Measurements from ENCODE around the gene IFT172. TPM values are rescaled to one million over a fixed set of nuclear protein-coding genes. Genes with fewer than 3 reads are reported as not detected.
"Not testable (repeated sequence)": the region's sequence is repeated elsewhere in the genome, so short reads cannot be mapped to it uniquely, and the experiment has no call there.

Gene IFT172, protein sequence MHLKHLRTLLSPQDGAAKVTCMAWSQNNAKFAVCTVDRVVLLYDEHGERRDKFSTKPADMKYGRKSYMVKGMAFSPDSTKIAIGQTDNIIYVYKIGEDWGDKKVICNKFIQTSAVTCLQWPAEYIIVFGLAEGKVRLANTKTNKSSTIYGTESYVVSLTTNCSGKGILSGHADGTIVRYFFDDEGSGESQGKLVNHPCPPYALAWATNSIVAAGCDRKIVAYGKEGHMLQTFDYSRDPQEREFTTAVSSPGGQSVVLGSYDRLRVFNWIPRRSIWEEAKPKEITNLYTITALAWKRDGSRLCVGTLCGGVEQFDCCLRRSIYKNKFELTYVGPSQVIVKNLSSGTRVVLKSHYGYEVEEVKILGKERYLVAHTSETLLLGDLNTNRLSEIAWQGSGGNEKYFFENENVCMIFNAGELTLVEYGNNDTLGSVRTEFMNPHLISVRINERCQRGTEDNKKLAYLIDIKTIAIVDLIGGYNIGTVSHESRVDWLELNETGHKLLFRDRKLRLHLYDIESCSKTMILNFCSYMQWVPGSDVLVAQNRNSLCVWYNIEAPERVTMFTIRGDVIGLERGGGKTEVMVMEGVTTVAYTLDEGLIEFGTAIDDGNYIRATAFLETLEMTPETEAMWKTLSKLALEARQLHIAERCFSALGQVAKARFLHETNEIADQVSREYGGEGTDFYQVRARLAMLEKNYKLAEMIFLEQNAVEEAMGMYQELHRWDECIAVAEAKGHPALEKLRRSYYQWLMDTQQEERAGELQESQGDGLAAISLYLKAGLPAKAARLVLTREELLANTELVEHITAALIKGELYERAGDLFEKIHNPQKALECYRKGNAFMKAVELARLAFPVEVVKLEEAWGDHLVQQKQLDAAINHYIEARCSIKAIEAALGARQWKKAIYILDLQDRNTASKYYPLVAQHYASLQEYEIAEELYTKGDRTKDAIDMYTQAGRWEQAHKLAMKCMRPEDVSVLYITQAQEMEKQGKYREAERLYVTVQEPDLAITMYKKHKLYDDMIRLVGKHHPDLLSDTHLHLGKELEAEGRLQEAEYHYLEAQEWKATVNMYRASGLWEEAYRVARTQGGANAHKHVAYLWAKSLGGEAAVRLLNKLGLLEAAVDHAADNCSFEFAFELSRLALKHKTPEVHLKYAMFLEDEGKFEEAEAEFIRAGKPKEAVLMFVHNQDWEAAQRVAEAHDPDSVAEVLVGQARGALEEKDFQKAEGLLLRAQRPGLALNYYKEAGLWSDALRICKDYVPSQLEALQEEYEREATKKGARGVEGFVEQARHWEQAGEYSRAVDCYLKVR (N-terminal part only)
- polyA plus RNA-seq (ENCODE audit: insufficient read length in 12 of 12): 10 to 100 TPM in 11 of 12 donors, not detected in 1; 12.1 to 35.2 (median 20.4) TPM
- long read RNA-seq, donor 1, partial matches to known transcripts: 0 of 1 reads
- long read RNA-seq, donor 1, other reads (novel, unspliced or antisense): 0 of 1 reads
- long read RNA-seq, donor 2, partial matches to known transcripts: 0 of 1 reads
- long read RNA-seq, donor 2, other reads (novel, unspliced or antisense): 0 of 1 reads
- long read RNA-seq, donor 3, full-length matches to known transcripts: 1 of 1 reads
- long read RNA-seq, donor 3, partial matches to known transcripts: 0 of 1 reads
- long read RNA-seq, donor 3, other reads (novel, unspliced or antisense): 0 of 1 reads
- long read RNA-seq, donor 4, partial matches to known transcripts: 0 of 1 reads
- long read RNA-seq, donor 4, other reads (novel, unspliced or antisense): 0 of 1 reads
- long read RNA-seq, donor 5: 0 reads
- long read RNA-seq, donor 6: 0 reads
- long read RNA-seq, donor 7: 0 reads
- long read RNA-seq, donor 8, partial matches to known transcripts: 0 of 1 reads
- long read RNA-seq, donor 8, other reads (novel, unspliced or antisense): 0 of 1 reads
- long read RNA-seq, donor 9: 0 reads
- long read RNA-seq, donor 10: 0 reads
- long read RNA-seq, donor 11: 0 reads

DNA sequence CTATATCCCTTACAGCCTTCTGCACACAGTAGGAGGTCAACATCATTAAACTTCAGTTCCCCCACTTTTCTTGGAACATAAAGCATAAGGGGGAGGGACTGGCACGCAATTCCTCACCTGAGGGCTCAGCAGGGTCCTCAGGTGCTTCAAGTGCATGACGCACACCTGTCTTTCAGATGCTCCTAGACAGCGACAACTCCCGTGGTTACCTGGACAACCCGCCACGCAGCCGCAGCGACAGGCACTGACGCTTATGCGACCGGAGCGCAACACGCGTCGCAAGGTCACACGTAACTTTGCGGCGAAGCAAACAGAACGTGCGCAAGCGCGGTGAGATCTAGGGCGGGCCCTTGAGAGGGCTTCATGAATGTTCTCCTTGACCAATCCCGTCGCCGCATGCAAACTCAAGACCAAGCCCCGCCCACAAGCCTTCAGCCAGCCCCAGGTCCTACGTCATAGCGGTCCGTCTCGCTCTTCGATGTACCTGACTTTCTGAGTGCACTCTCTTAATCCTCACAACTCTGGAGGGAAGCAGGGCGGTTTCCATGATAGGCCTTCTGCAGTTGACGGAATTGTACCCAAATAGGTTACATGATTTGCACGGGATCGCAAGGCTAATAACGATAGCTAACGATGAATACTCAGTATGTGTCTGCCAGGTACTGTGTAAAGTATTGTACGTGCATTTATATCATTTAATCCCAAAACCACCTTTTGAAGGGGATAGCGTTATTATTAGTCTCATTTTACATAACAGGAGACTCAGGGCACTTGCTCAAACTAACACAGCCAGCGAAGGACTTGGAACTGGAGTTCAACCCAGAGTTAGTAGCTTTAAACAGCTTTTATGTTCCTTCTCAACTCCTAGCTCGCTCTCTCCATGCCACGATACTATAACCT, at the start of gene IFT172:
Gene IFT172 (minus strand): TSS at position 246 of the 900 bp plus-strand sequence. CDS start 90 bp downstream, at position 156.
- peak; percentile 97 for DNase-seq

GRCh38 chr2:27538839-27539450, 49.4 kb upstream of the IFT172 start:
- DNase-seq: not testable (repeated sequence)

DNA sequence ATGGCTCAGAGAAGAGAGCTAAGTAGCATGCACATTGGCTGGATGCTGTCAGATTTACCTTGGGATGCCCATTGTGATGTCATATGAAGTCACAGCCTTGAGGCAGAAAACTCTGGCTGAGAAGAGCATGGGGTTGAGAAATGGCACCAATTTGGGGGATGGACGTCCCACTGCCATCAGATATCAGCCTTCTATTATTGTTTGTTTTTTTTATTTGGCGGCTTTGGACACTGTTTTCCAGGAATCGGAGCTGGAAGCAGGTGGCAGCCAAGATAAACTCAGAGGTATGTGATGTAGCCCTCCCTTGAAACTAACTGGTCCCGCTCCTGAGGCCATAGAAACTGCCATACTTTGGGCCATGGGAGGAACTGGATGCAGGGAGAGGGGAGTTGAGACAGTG, 47.7 kb upstream of the IFT172 start:
- DNase-seq: no peak

DNA sequence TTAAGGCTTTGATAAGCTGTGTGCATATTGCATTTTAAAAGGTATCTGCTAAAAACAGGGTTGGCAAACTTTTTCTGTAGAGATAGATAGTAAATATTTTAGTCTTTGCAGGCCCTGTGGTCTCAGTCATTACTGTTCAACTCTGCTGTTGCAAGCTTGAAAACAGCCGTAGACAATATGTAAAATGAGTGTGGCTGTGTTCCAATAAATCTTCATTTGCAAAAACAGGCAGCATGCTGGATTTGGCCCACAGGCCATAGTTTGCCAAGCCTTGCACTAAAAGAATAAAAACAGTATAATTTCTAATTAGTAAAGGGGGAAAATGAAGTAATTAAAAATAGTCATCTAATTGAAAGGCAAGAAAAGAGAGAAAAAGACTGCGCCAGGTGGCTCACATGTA, 42.4 kb upstream of the IFT172 start:
- DNase-seq: no peak

GRCh38 chr2:27527182-27527581, 37.6 kb upstream of the IFT172 start:
- no peak for DNase-seq

GRCh38 chr2:27522400-27522945, 32.9 kb upstream of the IFT172 start:
- DNase-seq: no peak

DNA sequence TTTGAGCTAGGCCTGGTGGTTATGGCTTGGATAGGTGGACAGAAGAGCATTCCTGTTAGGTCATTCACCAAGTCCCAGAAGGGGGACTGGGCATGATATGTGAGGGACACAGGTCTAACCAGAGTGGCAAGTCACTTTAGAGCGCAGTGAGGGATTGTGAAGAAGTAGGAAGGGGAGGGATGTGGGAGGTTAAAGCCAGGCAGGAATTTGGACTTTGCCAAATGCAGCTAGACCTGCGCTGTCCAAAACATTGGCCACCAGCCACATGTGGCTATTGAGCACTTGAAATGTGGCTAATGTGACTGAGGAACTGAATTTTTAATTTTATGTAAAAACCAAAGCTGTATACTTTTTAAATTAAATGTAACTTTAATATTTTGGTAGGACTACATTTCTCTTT, 30.8 kb upstream of the IFT172 start:
- DNase-seq: no peak

DNA sequence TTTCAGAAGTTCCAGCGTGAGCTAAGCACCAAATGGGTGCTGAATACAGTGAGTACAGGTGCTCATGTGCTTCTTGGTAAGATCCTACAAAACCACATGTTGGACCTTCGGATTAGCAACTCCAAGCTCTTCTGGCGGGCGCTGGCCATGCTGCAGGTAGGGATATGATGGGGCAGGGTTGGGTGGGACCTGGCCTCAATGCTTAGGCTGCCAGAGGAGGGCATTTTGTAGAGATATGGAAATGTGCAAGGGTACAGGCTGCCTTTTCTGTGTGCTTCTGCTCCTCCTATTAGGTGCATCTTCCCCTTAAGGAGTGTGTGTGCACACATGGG, 29.2 kb upstream of the IFT172 start:
- no peak for DNase-seq

DNA sequence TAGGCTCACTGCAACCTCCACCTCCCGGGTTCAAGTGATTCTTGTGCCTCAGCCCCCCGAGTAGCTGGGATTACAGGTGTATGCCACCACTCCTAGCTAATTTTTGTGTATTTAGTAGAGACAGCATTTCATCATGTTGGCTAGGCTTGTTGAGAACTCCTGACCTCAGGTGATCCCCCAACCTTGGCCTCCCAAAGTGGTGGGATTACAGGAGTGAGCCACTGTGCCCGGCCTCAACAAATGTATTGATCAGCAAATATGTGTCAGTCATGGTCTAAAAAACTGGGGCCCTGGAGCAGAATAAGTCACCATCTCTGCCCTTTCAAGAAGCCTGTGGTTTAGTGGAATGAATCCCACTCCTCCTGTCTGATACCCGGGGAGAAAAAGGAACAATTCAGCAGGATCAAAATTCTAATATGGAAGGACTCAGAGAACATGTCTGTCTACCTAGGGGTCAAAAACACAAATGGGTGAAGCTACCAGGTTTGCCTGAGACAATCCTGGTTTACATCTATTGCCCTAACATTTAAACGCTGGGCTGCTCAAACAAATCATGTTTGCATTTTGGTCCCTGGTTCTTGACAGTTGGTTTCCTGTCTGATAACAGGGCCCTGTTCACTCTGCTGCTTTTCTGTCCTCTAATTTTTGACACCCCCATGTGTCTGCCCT, 28.7 kb upstream of the IFT172 start:
- DNase-seq: no peak

DNA sequence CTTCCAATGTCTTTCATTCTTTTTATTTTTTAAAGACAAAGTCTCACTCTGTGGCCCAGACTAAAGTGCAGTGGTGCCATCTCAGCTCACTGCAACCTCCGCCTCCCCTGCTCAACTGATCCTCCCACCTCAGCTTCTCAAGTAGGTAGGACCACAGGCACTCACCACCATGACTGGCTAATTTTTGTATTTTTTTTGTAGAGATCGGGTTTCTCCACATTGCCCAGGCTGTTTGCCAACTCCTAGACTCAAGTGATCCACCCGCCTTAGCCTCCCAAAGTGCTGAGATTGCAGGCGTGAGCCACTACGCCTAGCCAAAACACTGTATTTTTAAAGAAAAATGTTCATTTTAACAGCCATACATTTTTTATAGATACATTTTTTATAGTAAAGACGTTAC, 19.8 kb upstream of the IFT172 start:
- no peak for DNase-seq

DNA sequence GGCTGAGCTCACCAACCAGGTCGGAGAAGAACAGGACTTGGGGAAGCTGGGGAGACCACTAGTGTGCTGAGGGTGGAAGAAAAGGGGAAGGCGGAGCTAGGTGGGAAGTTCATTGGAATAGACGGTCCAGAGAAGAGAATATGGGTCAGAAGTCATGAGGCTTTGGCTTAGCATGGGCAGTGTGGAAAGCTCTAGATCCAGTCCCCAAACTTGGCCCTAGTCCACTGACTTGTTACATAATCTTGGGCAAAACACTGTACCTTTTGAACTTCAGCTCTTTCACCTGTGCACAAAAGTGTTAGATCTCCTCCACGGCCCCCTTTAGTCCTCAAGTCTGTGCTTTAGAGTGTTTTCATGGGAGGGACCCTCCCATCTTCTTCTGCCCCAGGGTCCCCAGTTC, 17.8 kb upstream of the IFT172 start:
- no peak for DNase-seq

DNA sequence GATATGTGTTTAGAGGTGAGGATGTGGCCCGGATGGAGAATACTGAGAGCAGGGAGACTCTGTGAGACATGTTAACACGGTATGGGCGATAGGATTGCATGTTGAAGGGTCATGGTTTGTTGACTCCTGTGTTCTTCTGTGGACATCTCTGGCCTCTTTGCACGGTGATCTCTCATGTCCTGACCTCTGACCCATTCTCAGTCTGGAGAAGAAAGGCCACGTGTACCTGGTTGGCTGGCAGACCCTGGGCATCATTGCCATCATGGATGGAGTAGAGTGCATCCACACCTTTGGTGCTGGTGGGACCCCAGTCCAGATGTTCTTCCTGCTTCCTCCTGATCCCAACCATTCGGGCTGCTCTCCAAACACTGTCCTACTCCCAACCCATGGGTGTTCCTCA, 17.0 kb upstream of the IFT172 start:
- no peak for DNase-seq

DNA sequence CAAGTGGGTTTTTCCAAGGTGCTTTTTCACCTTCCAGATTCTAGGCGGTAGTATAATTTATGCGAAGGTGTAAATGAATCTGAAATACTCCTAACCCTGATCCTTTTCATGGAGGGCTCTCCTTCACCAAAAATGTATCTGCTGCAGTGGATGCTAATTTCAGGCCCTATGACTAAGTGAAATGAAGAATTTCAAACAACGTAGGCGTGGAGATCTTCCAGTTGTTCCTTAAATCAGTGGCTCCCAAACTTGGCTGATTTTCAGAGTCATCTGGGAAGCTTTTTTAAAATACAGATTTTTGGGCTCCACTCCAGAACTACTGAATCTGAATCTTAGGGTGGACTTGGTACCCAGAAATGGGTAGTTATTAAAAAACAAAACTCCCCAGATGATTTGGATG, 12.6 kb upstream of the IFT172 start:
- no peak for DNase-seq

DNA sequence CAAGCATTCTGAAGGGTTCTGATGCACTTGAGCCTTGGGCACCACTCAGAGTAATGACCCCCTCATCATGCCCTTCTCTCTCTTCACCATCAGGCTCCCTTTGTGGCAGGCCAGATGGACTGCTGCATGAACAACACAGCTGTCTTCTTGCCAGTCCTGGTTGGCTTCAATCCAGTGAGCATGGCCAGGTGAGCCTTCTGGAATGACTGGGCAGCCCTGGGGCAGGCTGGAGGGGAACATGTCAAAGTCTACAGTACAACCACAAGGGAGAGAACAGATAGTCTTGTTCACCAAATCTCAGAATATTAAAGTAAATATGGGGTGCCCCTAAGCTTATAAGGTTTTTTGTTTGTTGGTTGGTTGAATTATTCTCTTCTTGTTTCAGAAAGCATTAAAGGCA, 11.5 kb upstream of the IFT172 start:
- no peak for DNase-seq

DNA sequence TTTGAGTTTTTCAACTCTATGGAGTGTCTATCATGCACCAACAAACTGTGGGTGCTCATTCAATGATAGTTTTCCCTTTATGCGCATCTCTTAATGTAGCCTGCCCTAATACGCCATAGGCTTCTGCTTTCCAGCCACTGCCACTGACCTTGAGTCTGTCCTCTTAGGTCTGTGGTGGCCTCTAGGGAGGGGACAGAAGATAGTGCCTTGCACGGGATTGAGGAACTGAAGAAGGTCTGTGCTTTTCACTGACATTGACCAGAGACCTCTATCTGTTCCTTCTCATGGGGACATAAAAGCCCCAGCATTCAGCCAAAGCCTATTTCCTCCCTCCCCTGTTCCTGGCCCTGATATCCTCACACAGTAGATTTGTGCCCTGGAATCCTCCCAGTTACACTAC, 9.4 kb upstream of the IFT172 start:
- DNase-seq: no peak

DNA sequence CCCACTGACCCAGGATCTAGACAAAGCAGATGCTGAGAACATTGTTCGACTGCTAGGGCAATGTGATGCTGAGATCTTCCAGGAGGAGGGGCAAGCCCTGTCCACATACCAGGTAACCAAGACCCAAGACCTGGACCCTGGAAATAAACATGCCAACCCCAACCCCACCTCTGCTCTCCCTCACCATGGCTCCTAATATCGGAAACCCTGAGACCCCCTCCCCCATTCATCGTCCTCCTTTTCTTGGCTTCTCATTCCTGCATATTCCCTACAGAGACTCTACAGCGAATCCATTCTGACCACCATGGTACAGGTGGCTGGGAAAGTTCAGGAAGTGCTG, 7.7 kb upstream of the IFT172 start:
- no peak for DNase-seq

DNA sequence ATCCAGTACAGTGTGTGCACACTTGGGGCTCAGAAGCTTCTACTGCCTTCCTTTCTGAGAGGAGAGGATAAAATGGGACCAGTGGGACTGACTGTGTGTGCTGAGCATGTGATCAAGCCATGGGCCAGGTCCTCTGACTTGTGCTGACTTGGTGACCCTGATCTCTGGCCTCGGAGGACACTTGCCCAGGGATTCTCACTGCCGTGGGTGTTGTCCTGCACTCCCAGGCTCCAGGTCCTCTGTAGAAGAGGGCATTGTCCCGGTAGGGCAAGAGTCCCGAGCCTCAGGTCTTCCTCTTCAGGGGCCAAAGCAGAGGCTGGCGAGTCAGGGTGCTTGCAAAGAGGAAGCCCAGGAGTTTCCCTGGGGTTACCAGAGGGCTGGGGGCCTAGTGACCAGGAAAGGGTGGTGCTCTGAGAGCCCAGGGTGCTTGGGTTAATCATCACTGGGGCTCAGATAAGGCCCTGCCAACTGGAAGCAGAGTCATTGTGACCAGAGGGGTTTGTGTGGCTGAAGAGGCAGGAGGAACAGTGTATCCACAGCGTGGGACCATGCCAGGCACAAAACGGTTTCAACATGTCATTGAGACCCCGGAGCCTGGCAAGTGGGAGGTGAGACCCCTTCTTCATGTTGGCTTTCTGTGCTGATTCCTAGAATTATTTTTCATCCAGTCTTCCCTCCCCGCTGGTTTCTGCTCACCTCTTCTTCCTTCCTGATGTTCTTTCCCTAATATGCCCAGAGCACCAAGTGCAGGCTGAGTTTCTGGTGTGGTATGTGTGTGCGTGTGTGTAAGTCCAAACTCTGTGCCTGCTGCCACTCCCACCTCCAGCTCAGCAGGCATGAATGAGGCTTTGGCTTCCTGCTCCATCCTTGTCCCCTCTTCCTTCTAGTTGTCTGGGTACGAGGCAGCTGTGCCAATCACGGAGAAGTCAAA, 7.1 kb upstream of the IFT172 start, which contains the start of gene GCKR:
Gene GCKR (plus strand): TSS at position 483 of the 931 bp plus-strand sequence. CDS start 66 bp downstream, at position 549.
- no peak for DNase-seq

Data from muscle of arm (tissue), 14 donors.